Neutrophil (primary cell): Measurements from ENCODE around the gene WDR72.
"Not testable (repeated sequence)": the region's sequence is repeated elsewhere in the genome, so short reads cannot be mapped to it uniquely, and the experiment has no call there.

ENCODE experiments used
- H3K27ac ChIP-seq: fragments of 200-600 bp; sonication (generic); 2 replicates; pipeline ENCODE4 v1.5.1; 2016; ENCODE audit warnings: mild to moderate bottlenecking, moderate library complexity
- H3K27me3 ChIP-seq: fragments of 200-600 bp; sonication (generic); 2 replicates; pipeline ENCODE4 v1.6.0; 2016; ENCODE audit warnings: mild to moderate bottlenecking
- H3K36me3 ChIP-seq: fragments of 200-600 bp; sonication (generic); 2 replicates; pipeline ENCODE4 v1.5.1; 2017
- H3K4me1 ChIP-seq, 2 experiments: fragments of 200-600 bp in 1 of 2; sonication (generic) in 1 of 2; 1 replicate in 1 of 2; 2 replicates in 1 of 2; pipeline versions ENCODE4 v1.5.1 to v1.6.1; 2013 to 2016; ENCODE audit warnings: low read depth in 1 of 2, low read length in 1 of 2, mild to moderate bottlenecking in 1 of 2, moderate library complexity in 1 of 2; ENCODE audit not compliant: control insufficient read depth in 1 of 2, insufficient read depth in 1 of 2
- H3K4me3 ChIP-seq, 2 experiments: fragments of 200-600 bp in 1 of 2; sonication (generic) in 1 of 2; 1 replicate in 1 of 2; 2 replicates in 1 of 2; pipeline ENCODE4 v1.5.1; 2013 to 2016; ENCODE audit warnings: low read depth in 1 of 2, low read length in 1 of 2, mild to moderate bottlenecking in 1 of 2, moderate library complexity in 1 of 2
- H3K9me3 ChIP-seq: fragments of 200-600 bp; sonication (generic); 2 replicates; pipeline ENCODE4 v1.5.1; 2016
- CTCF ChIP-seq: fragments of 200-600 bp; sonication (generic); IDR thresholded peaks from 2 replicates; pipeline ENCODE4 v1.5.1; 2016; ENCODE audit warnings: antibody characterized with exemption

The WDR72 gene

GRCh38 chr15:53695365-53695764, 64.1 kb downstream of the WDR72 start:
- no peaks in the 10 kb centered on the region for H3K4me1 ChIP-seq
- no peak for TF ChIP-seq CTCF
- no peaks in the 10 kb centered on the region for H3K9me3 ChIP-seq
- no peak overlapping the region for H3K4me3 ChIP-seq
- no peak overlapping the region for H3K27ac ChIP-seq
- H3K36me3 ChIP-seq = no peaks in the 10 kb centered on the region
- no peaks in the 10 kb centered on the region for H3K27me3 ChIP-seq

GRCh38 chr15:53694476-53694874, 65.0 kb downstream of the WDR72 start:
- Histone ChIP-seq H3K27ac (no peak overlapping the region), H3K27me3 (no peaks in the 10 kb centered on the region), H3K4me3 (no peak overlapping the region), H3K4me1 (no peaks in the 10 kb centered on the region), H3K9me3 (no peaks in the 10 kb centered on the region), H3K36me3 (no peaks in the 10 kb centered on the region)
- TF ChIP-seq CTCF = no peak

GRCh38 chr15:53693729-53694475, 65.6 kb downstream of the WDR72 start:
- no peaks in the 10 kb centered on the region for H3K36me3 ChIP-seq
- no peak overlapping the region for H3K27ac ChIP-seq
- H3K4me3 ChIP-seq = no peak overlapping the region
- H3K27me3 ChIP-seq = no peaks in the 10 kb centered on the region
- no peak for TF ChIP-seq CTCF
- no peaks in the 10 kb centered on the region for H3K9me3 ChIP-seq
- H3K4me1 ChIP-seq = no peaks in the 10 kb centered on the region

DNA sequence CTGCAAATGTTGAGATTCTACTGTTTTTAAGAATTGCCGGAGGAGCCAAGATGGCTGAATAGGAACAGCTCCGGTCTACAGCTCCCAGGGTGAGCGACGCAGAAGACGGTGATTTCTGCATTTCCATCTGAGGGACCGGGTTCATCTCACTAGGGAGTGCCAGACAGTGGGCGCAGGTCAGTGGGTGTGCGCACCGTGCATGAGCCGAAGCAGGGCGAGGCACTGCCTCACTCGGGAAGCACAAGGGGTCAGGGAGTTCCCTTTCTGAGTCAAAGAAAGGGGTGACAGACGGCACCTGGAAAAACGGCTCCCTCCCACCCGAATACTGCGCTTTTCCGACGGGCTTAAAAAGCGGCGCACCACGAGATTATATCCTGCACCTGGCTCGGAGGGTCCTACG, 75.3 kb downstream of the WDR72 start:
- H3K4me1 ChIP-seq, H3K27me3 ChIP-seq, H3K4me3 ChIP-seq, H3K36me3 ChIP-seq, H3K9me3 ChIP-seq, H3K27ac ChIP-seq: not testable (repeated sequence)

DNA sequence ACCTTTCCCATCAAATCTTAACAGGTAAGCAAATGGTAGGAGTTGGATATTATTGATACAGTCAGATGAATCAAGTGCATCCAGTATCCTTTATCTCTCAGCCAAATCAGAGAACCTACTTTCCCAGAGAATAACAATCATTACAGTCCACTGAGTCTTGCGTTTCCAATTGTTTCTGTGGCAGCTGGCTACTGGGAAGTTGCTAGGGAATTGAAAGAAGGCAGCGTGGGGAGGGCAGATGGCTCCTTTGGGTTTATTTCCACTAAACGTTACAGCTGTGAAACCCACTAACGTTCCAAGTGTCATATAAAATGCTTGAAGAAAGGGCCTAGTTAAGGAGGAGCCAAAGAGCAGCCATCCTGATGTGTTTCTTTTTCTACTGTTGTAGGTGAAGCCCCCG, 78.4 kb downstream of the WDR72 start:
- H3K36me3 ChIP-seq = no peaks in the 10 kb centered on the region
- no peak overlapping the region for H3K27ac ChIP-seq
- H3K4me3 ChIP-seq = no peak overlapping the region
- no peaks in the 10 kb centered on the region for H3K4me1 ChIP-seq
- TF ChIP-seq CTCF = no peak
- H3K9me3 ChIP-seq = no peaks in the 10 kb centered on the region
- no peaks in the 10 kb centered on the region for H3K27me3 ChIP-seq

DNA sequence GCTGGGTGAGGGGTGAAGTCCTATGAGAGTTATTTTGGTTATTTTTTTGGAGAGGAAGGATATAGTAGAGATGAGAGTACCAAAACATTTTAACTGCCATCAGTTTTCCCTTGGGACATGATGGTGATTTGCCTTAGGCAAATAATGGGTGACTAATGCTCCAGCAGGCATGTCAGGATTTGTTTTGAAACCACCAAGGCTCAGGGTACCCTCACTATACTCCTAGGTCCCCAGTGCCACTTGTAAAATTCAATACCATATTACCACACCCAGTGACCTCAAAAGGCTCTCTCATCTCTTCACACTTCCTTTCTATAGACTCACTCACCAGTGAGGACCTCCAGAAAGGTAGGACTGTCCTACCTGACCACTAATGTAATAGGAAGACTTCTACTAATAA, 83.6 kb downstream of the WDR72 start:
- no peak overlapping the region for H3K27ac ChIP-seq
- no peaks in the 10 kb centered on the region for H3K9me3 ChIP-seq
- H3K4me1 ChIP-seq = no peaks in the 10 kb centered on the region
- H3K27me3 ChIP-seq = no peaks in the 10 kb centered on the region
- no peaks in the 10 kb centered on the region for H3K36me3 ChIP-seq
- no peak for TF ChIP-seq CTCF
- no peak overlapping the region for H3K4me3 ChIP-seq
